SK-N-MC (cell line): ENCODE measurements around the gene WDR70.

Experiments used
- DNase-seq: peaks from one replicate; pipeline ENCODE4 v3.0.0-alpha.2; 2011; ENCODE audit warnings: low read depth, low spot score
- H3K27ac ChIP-seq: fragments of 200-600 bp; sonication (generic); 2 replicates; pipeline ENCODE4 v1.5.1; 2016; ENCODE audit warnings: mixed run types
- H3K36me3 ChIP-seq: fragments of 200-600 bp; sonication (generic); 2 replicates; pipeline ENCODE4 v1.6.1; 2017; ENCODE audit warnings: antibody characterized with exemption, low read length, mixed read lengths; ENCODE audit not compliant: insufficient read depth
- H3K4me3 ChIP-seq: fragments of 200-600 bp; sonication (generic); 2 replicates; pipeline ENCODE4 v1.5.1; 2016
- H3K9ac ChIP-seq: fragments of 200-600 bp; sonication (generic); 2 replicates; pipeline ENCODE4 v1.8.0; 2017; ENCODE audit warnings: mixed run types, mixed read lengths; ENCODE audit not compliant: insufficient read length
- H3K9me3 ChIP-seq: fragments of 200-600 bp; sonication (generic); 2 replicates; pipeline ENCODE4 v1.6.1; 2017; ENCODE audit warnings: low read depth, mild to moderate bottlenecking, antibody characterized with exemption, low read length, moderate library complexity, mixed read lengths
- EZH2 ChIP-seq: fragments of 200-600 bp; sonication (generic); IDR thresholded peaks from one replicate; pipeline ENCODE4 v1.6.1; 2017; ENCODE audit warnings: antibody characterized with exemption
- FOXP2 ChIP-seq: optimal IDR thresholded peaks from 2 replicates; pipeline ENCODE3; 2011; ENCODE audit warnings: mild to moderate bottlenecking, moderate library complexity; ENCODE audit not compliant: insufficient read depth; ENCODE audit errors: extremely low read length, control extremely low read depth
- POLR2AphosphoS5 ChIP-seq: IDR thresholded peaks from 2 replicates; pipeline ENCODE4 v1.6.1; 2012; ENCODE audit warnings: mild to moderate bottlenecking, low read depth, low read length, borderline replicate concordance

WDR70 gene

GRCh38 chr5:37767961-37768360 is 388.8 kb downstream of the WDR70 start:
- Histone ChIP-seq H3K4me3 (no peak overlapping the region), H3K9ac (no peak overlapping the region), H3K9me3 (no peaks in the 10 kb centered on the region), H3K36me3 (no peaks in the 10 kb centered on the region), H3K27ac (no peak overlapping the region)
- TF ChIP-seq EZH2, result no peak
- TF ChIP-seq FOXP2, result no peak
- TF ChIP-seq POLR2AphosphoS5, result no peak
- no peak for DNase-seq

- Histone ChIP-seq H3K4me3 (no peak overlapping the region), H3K9me3 (no peaks in the 10 kb centered on the region), H3K27ac (no peak overlapping the region), H3K9ac (no peak overlapping the region), H3K36me3 (no peaks in the 10 kb centered on the region)
- no peak for TF ChIP-seq POLR2AphosphoS5
- no peak for TF ChIP-seq EZH2
- no peak for TF ChIP-seq FOXP2
- no peak for DNase-seq
Measured at GRCh38 chr5:37768371-37768770, 389.3 kb downstream of the WDR70 start.

GRCh38 chr5:37769108-37769507 is 390.0 kb downstream of the WDR70 start:
- H3K4me3 ChIP-seq, result no peak overlapping the region
- H3K36me3 ChIP-seq, result no peaks in the 10 kb centered on the region
- no peak overlapping the region for H3K9ac ChIP-seq
- TF ChIP-seq EZH2, result no peak
- TF ChIP-seq FOXP2, result no peak
- no peak for TF ChIP-seq POLR2AphosphoS5
- no peak for DNase-seq
- H3K27ac ChIP-seq, result no peak overlapping the region
- H3K9me3 ChIP-seq, result no peaks in the 10 kb centered on the region

- TF ChIP-seq POLR2AphosphoS5 (no peak), FOXP2 (no peak), EZH2 (no peak)
- H3K27ac ChIP-seq, result no peak overlapping the region
- H3K9me3 ChIP-seq, result no peaks in the 10 kb centered on the region
- no peak overlapping the region for H3K4me3 ChIP-seq
- no peak for DNase-seq
- no peak overlapping the region for H3K9ac ChIP-seq
- H3K36me3 ChIP-seq, result no peaks in the 10 kb centered on the region
Measured at GRCh38 chr5:37769840-37770239, 390.7 kb downstream of the WDR70 start.

GRCh38 chr5:37770786-37771185 is 391.7 kb downstream of the WDR70 start:
- Histone ChIP-seq H3K9ac (no peak overlapping the region), H3K27ac (no peak overlapping the region), H3K9me3 (no peaks in the 10 kb centered on the region), H3K4me3 (no peak overlapping the region), H3K36me3 (no peaks in the 10 kb centered on the region)
- no peak for DNase-seq
- no peak for TF ChIP-seq EZH2
- no peak for TF ChIP-seq FOXP2
- TF ChIP-seq POLR2AphosphoS5, result no peak

- Histone ChIP-seq H3K36me3 (no peaks in the 10 kb centered on the region), H3K27ac (no peak overlapping the region), H3K4me3 (no peak overlapping the region), H3K9ac (no peak overlapping the region), H3K9me3 (no peaks in the 10 kb centered on the region)
- no peak for TF ChIP-seq POLR2AphosphoS5
- no peak for TF ChIP-seq EZH2
- no peak for TF ChIP-seq FOXP2
- DNase-seq, result no peak
Measured at GRCh38 chr5:37771203-37771611, 392.1 kb downstream of the WDR70 start.

- Histone ChIP-seq H3K27ac (no peak overlapping the region), H3K9me3 (no peaks in the 10 kb centered on the region), H3K4me3 (no peak overlapping the region), H3K9ac (no peak overlapping the region), H3K36me3 (no peaks in the 10 kb centered on the region)
- TF ChIP-seq FOXP2, result no peak
- TF ChIP-seq EZH2, result no peak
- TF ChIP-seq POLR2AphosphoS5, result no peak
- DNase-seq, result no peak
Measured at GRCh38 chr5:37771731-37772130, 392.6 kb downstream of the WDR70 start.

GRCh38 chr5:37772255-37772654 is 393.1 kb downstream of the WDR70 start:
- Histone ChIP-seq H3K36me3 (no peaks in the 10 kb centered on the region), H3K4me3 (no peak overlapping the region), H3K27ac (no peak overlapping the region), H3K9ac (no peak overlapping the region), H3K9me3 (no peaks in the 10 kb centered on the region)
- DNase-seq, result no peak
- TF ChIP-seq POLR2AphosphoS5 (no peak), EZH2 (no peak), FOXP2 (no peak)

- TF ChIP-seq EZH2 (no peak), POLR2AphosphoS5 (no peak), FOXP2 (no peak)
- no peak overlapping the region for H3K9ac ChIP-seq
- H3K9me3 ChIP-seq, result no peaks in the 10 kb centered on the region
- H3K36me3 ChIP-seq, result no peaks in the 10 kb centered on the region
- no peak overlapping the region for H3K4me3 ChIP-seq
- no peak for DNase-seq
- H3K27ac ChIP-seq, result no peak overlapping the region
Measured at GRCh38 chr5:37773809-37774208, 394.7 kb downstream of the WDR70 start.
